Naive thymus-derived CD4-positive, alpha-beta T cell (primary cell): ENCODE measurements around the gene LGR5. TPM values are rescaled to one million over a fixed set of nuclear protein-coding genes. Genes with fewer than 3 reads are reported as not detected.
A peak's percentile ranks its signal among the peaks of the same experiment; 100 is the strongest.
"Not testable (repeated sequence)": the region's sequence is repeated elsewhere in the genome, so short reads cannot be mapped to it uniquely, and the experiment has no call there.

Experiments used
- ATAC-seq: fragments of 150-1000 bp; cut with Tn5 transposase; 2 replicates; pipeline ENCODE4 v1.10.0; 2021; ENCODE audit warnings: mild to moderate bottlenecking, moderate library complexity
- CTCF ChIA-PET: fragments of 350-600 bp; sonication (Branson Sonifier 250); formaldehyde crosslinking; loops from one replicate; lab custom pipeline; 2021; ENCODE audit warnings: antibody characterized with exemption; lab: Charles Lee
- POLR2A ChIA-PET: fragments of 350-600 bp; sonication (Branson Sonifier 250); formaldehyde crosslinking; loops from one replicate; lab custom pipeline; 2021; ENCODE audit warnings: antibody characterized with exemption, inconsistent platforms; lab: Charles Lee
- DNase-seq, 9 donors: peaks; one replicate each; pipeline versions ENCODE4 v3.0.0 to v3.0.0-alpha.2; 2020 to 2022; ENCODE audit warnings: mixed read lengths in 1 of 9
- H3K27ac ChIP-seq: one replicate; pipeline ENCODE4 v1.7.0; 2013; ENCODE audit warnings: mild to moderate bottlenecking, low read depth, low read length, moderate library complexity
- H3K27me3 ChIP-seq, 2 donors: one replicate each; pipeline ENCODE4 v1.7.0; 2013; ENCODE audit warnings: low read length in 2 of 2, mild to moderate bottlenecking in 2 of 2, moderate library complexity in 2 of 2; ENCODE audit not compliant: control insufficient read depth in 2 of 2, insufficient read depth in 2 of 2
- H3K36me3 ChIP-seq, 3 experiments: 1 replicate in 2 of 3; 2 replicates in 1 of 3; pipeline ENCODE4 v1.7.0; 2013; ENCODE audit warnings: low read length in 3 of 3, mild to moderate bottlenecking in 3 of 3, moderate library complexity in 1 of 3; ENCODE audit not compliant: insufficient read depth in 3 of 3, control insufficient read depth in 2 of 3
- H3K4me1 ChIP-seq, 2 donors: one replicate each; pipeline ENCODE4 v1.7.0; 2013; ENCODE audit warnings: low read length in 2 of 2, mild to moderate bottlenecking in 2 of 2, moderate library complexity in 1 of 2; ENCODE audit not compliant: control insufficient read depth in 2 of 2, insufficient read depth in 2 of 2
- H3K4me3 ChIP-seq: 2 replicates; pipeline ENCODE4 v1.7.0; 2013; ENCODE audit warnings: mild to moderate bottlenecking, low read length
- H3K9me3 ChIP-seq, 3 experiments: 1 replicate in 2 of 3; 2 replicates in 1 of 3; pipeline ENCODE4 v1.7.0; 2013; ENCODE audit warnings: low read length in 3 of 3; ENCODE audit not compliant: control insufficient read depth in 2 of 3
- H3K27ac Mint-ChIP-seq, 9 donors: one replicate each; pipeline ENCODE4 v1.8.0; 2020 to 2022; ENCODE audit warnings: mixed read lengths in 9 of 9, mild to moderate bottlenecking in 8 of 9, moderate library complexity in 5 of 9, inconsistent platforms in 2 of 9
- H3K27me3 Mint-ChIP-seq, 5 donors: one replicate each; pipeline ENCODE4 v1.8.0; 2021 to 2022; ENCODE audit warnings: mixed read lengths in 5 of 5, mild to moderate bottlenecking in 1 of 5
- H3K36me3 Mint-ChIP-seq, 5 donors: one replicate each; pipeline ENCODE4 v1.8.0; 2020 to 2022; ENCODE audit warnings: mixed read lengths in 5 of 5, mild to moderate bottlenecking in 3 of 5, inconsistent platforms in 1 of 5
- H3K4me1 Mint-ChIP-seq, 7 donors: one replicate each; pipeline ENCODE4 v1.8.0; 2020 to 2022; ENCODE audit warnings: mixed read lengths in 7 of 7, mild to moderate bottlenecking in 3 of 7, inconsistent platforms in 1 of 7
- H3K4me3 Mint-ChIP-seq, 10 donors: one replicate each; pipeline ENCODE4 v1.8.0; 2020 to 2022; ENCODE audit warnings: mild to moderate bottlenecking in 10 of 10, mixed read lengths in 10 of 10, moderate library complexity in 6 of 10, inconsistent platforms in 2 of 10
- H3K9me3 Mint-ChIP-seq, 11 donors: one replicate each; pipeline ENCODE4 v1.8.0; 2020 to 2022; ENCODE audit warnings: mixed read lengths in 11 of 11, mild to moderate bottlenecking in 4 of 11, inconsistent platforms in 1 of 11, moderate library complexity in 1 of 11
- intact Hi-C, 2 donors: fragments of 100-400 bp; cut with micrococcal nuclease; formaldehyde crosslinking; loops; one replicate each; pipeline ENCODE4 v1.15.1; 2023
- polyA plus RNA-seq, 2 donors: library from polyadenylated mRNA; unstranded; fragments of 300-500 nt; fragmentation: Illumina TruSeq; gene quantifications; one replicate each; pipeline ENCODE4 v1.2.3, GENCODE V29; 2021
- total RNA-seq, 6 experiments: library from RNA in 5 of 6; stranded (reverse) in 5 of 6; gene quantifications; 1 replicate in 5 of 6; 2 replicates in 1 of 6; pipeline ENCODE4 v1.2.3 and lab custom pipeline; 2021 to 2026

The LGR5 gene
- total and polyA plus RNA-seq, 7 experiments from 2014 or later: not detected

DNA sequence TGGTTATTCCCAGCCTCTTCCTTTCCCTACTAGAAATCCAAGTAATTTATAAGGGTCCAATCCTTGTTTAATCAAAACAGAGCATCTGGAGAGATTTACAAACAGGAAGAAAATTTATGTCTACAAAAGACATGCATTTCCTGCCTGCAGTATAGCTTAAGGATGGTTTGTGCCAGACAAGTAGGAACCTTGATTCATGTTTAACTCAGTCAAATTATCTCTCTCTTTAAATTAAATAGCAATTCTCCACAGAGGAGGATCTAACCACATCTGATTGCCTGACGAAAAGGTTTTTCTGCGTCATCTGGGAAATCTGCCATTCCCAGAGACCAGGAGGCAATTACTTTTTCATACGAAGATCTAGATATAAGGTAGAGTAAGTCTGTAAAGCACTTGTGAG, 118.8 kb downstream of the LGR5 start:
- Mint-ChIP-seq H3K36me3 (no peaks in the 10 kb centered on the region), H3K9me3 (peaks cover 0 to 3% (median 0%) of the 10 kb centered on the region in 11 donors), H3K4me3 (no peak overlapping the region), H3K27me3 (peaks cover 0 to 5% (median 2%) of the 10 kb centered on the region in 5 donors), H3K27ac (no peak overlapping the region), H3K4me1 (peaks cover 0 to 1% (median 0%) of the 10 kb centered on the region in 7 donors)
- intact Hi-C loops: no loop called here
- H3K4me1 ChIP-seq: no peaks in the 10 kb centered on the region
- H3K27ac ChIP-seq: no peak overlapping the region
- H3K4me3 ChIP-seq: no peak overlapping the region
- ChIA-PET CTCF (no interaction called here), POLR2A (no interaction called here)
- DNase-seq (no peak), ATAC-seq (no peak)
- no peaks in the 10 kb centered on the region for H3K36me3 ChIP-seq
- no peaks in the 10 kb centered on the region for H3K9me3 ChIP-seq
- H3K27me3 ChIP-seq: no peaks in the 10 kb centered on the region

DNA sequence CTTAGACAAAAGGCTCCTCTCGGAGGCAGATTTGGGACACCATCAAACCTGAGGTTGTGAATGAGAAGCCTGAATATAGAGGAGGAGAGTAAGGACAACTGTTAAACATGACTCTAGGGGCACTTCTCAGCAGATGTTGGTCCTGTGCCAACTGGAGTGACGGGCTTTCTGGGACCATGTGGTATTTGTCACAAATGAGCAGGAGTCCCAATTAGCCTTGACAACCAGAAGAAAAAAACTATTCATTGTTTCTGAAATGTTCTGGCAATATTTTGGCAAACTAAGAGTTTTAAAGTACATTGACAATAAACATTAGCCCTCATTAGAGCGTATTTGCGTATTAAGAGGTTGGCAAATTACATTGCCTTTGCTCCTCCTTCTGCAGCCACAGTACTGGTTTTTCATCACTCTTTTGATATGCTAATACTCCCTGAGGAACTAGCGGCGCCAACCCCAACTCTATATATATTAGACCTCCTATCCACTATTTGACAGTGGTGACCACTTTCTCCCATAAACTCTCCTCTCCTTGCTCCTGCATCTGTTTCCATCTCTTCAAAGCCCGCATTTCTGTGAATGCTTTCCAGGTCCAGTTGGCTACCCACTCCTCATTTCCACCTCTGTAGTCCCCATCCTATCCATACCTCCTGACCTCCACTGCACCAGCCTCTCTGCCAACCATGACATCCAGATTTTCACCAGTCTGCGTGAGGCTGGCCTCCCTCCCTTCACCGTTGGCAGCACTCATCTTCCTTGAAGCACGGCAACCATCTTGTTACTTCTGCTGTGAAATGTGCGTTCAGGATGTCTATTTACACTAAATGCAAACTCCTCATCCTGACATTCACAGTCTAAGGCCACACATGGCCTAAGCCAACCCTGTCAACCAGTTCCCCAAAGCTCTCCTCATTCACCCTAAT, 123.3 kb downstream of the LGR5 start:
- peaks cover 0 to 1% (median 0%) of the 10 kb centered on the region in 7 donors for H3K4me1 Mint-ChIP-seq
- no peak overlapping the region for H3K27ac ChIP-seq
- peaks cover 0 to 9% (median 2%) of the 10 kb centered on the region in 5 donors for H3K27me3 Mint-ChIP-seq
- H3K9me3 Mint-ChIP-seq: peaks cover 0 to 2% (median 0%) of the 10 kb centered on the region in 11 donors
- no peaks in the 10 kb centered on the region for H3K36me3 Mint-ChIP-seq
- no peak overlapping the region for H3K27ac Mint-ChIP-seq
- H3K36me3 ChIP-seq: no peaks in the 10 kb centered on the region
- H3K4me3 Mint-ChIP-seq: no peak overlapping the region
- H3K4me1 ChIP-seq: no peaks in the 10 kb centered on the region
- POLR2A ChIA-PET: no interaction called here
- intact Hi-C loops: no loop called here
- no peaks in the 10 kb centered on the region for H3K27me3 ChIP-seq
- no peak for DNase-seq
- no peak for ATAC-seq
- CTCF ChIA-PET: no interaction called here
- H3K4me3 ChIP-seq: no peak overlapping the region
- H3K9me3 ChIP-seq: no peaks in the 10 kb centered on the region

DNA sequence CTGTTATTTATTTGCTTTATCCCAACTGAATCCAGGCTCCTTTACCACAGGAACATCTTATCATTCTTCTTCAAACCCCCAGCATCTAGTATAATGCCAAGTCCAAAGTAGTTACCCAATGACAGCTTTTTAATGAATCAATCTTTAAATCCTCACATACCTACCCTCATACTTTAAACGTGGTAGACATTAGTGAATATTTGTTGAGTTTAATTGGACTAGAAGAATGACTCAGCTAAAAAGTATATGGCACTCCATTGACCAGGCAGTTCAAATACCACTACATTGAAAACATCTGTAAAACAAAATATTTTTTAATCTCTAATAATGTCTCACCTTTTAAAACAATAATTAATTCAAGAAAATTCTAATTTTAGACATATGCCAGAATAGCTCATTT, 125.9 kb downstream of the LGR5 start:
- Mint-ChIP-seq H3K4me1 (no peaks in the 10 kb centered on the region), H3K27ac (no peak overlapping the region), H3K36me3 (no peaks in the 10 kb centered on the region), H3K9me3 (peaks cover 0 to 2% (median 0%) of the 10 kb centered on the region in 11 donors), H3K27me3 (peaks cover 9 to 18% (median 13%) of the 10 kb centered on the region in 5 donors), H3K4me3 (no peak overlapping the region)
- no peak for ATAC-seq
- Histone ChIP-seq H3K36me3 (no peaks in the 10 kb centered on the region), H3K27ac (no peak overlapping the region), H3K4me1 (no peaks in the 10 kb centered on the region), H3K27me3 (no peaks in the 10 kb centered on the region), H3K4me3 (no peak overlapping the region), H3K9me3 (no peaks in the 10 kb centered on the region)
- ChIA-PET POLR2A (no interaction called here), CTCF (no interaction called here)
- no peak for DNase-seq
- intact Hi-C loops: no loop called here

DNA sequence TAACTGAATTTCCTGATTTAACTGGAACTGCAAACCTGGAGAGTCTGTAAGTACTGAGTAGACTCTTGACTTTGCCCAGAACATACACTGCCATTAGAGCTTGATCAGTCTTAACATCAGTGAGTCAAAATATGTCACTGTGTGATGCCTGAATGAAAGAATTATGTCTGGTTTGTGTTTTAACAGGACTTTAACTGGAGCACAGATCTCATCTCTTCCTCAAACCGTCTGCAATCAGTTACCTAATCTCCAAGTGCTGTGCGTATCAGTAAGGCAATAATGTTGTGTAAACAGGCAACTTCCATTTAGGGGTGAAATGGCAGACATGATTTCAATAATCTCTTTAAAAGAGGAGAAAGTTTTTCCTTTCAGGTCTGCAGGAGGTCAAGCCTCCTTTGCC, 127.1 kb downstream of the LGR5 start:
- Mint-ChIP-seq H3K27ac (no peak overlapping the region), H3K4me1 (no peaks in the 10 kb centered on the region), H3K36me3 (no peaks in the 10 kb centered on the region), H3K27me3 (peaks cover 9 to 18% (median 13%) of the 10 kb centered on the region in 5 donors), H3K4me3 (no peak overlapping the region), H3K9me3 (peaks cover 0 to 2% (median 0%) of the 10 kb centered on the region in 11 donors)
- ChIA-PET POLR2A (no interaction called here), CTCF (no interaction called here)
- H3K4me3 ChIP-seq: no peak overlapping the region
- intact Hi-C loops: no loop called here
- DNase-seq (no peak), ATAC-seq (no peak)
- H3K4me1 ChIP-seq: no peaks in the 10 kb centered on the region
- H3K27me3 ChIP-seq: no peaks in the 10 kb centered on the region
- H3K36me3 ChIP-seq: no peaks in the 10 kb centered on the region
- H3K9me3 ChIP-seq: no peaks in the 10 kb centered on the region
- no peak overlapping the region for H3K27ac ChIP-seq

DNA sequence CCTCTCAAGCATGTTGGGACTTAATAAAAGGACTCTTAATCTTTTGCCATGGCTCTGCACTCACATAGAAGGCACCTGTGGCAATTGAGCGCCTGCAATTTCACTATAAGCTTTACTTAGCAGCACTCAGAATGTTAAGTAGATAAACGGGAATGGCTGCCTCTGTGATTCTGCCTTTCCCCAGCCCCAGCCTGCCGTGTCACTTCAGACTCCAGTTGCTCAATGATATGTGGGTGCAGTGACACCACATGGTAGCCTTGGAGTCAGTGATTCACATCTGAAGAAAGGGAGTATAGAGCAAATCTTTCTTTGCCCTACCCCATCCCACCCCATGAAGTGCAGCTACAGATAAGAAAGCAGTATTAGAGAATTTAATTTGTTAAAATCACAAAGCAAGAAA, 127.9 kb downstream of the LGR5 start:
- Histone ChIP-seq H3K27ac (no peak overlapping the region), H3K27me3 (no peaks in the 10 kb centered on the region), H3K4me3 (no peak overlapping the region), H3K4me1 (no peaks in the 10 kb centered on the region), H3K36me3 (no peaks in the 10 kb centered on the region), H3K9me3 (no peaks in the 10 kb centered on the region)
- ChIA-PET CTCF (no interaction called here), POLR2A (no interaction called here)
- peak overlapping the region in 1 of 10 donors; percentile 3 for H3K4me3 Mint-ChIP-seq
- H3K27me3 Mint-ChIP-seq: peaks cover 12 to 18% (median 13%) of the 10 kb centered on the region in 5 donors
- no peaks in the 10 kb centered on the region for H3K4me1 Mint-ChIP-seq
- intact Hi-C loops: no loop called here
- DNase-seq: no peak
- H3K36me3 Mint-ChIP-seq: no peaks in the 10 kb centered on the region
- no peak overlapping the region for H3K27ac Mint-ChIP-seq
- H3K9me3 Mint-ChIP-seq: peaks cover 0 to 2% (median 0%) of the 10 kb centered on the region in 11 donors
- no peak for ATAC-seq

DNA sequence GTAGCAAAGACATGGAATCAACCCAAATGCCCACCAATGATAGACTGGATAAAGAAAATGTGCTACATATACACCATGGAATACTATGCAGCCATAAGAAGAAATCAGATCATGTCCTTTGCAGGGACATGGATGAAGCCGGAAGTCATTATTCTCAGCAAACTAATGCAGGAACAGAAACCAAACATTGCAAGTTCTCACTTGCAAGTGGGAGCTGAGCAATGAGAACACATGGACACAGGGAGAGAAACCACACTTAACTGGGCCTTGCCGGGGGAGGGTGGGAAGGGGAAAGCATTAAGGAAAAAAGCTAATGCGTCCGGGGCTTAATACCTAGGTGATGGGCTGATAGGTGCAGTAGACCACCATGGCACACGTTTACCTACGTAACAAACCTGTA, 130.3 kb downstream of the LGR5 start:
- H3K4me3 ChIP-seq, H3K36me3 Mint-ChIP-seq, H3K9me3 Mint-ChIP-seq, H3K27me3 ChIP-seq, ATAC-seq, H3K4me1 Mint-ChIP-seq, DNase-seq, H3K4me3 Mint-ChIP-seq, H3K27ac Mint-ChIP-seq, H3K9me3 ChIP-seq, CTCF ChIA-PET, POLR2A ChIA-PET, intact Hi-C loops, H3K36me3 ChIP-seq, H3K27ac ChIP-seq, H3K4me1 ChIP-seq: not testable (repeated sequence)
- peaks cover 13 to 22% (median 19%) of the 10 kb centered on the region in 5 donors for H3K27me3 Mint-ChIP-seq

DNA sequence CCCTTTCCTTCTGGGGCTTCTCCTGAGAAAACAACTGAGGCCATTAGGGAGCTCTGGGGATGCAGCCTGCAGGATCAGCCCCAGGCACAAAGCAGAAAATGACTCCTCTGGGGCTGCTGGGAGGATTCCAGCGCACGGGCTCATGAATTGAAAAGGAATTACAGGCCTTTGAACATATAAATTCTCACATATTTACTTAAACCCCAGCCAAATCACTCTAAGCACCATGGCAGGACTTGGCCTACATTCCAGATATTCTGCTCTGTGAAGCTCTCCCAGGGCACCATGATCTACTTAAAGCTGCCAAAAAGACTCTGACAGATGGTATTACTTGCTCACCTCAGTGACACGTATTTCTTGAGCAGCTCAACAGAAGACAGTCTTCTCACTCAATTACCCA, 136.9 kb downstream of the LGR5 start:
- H3K27me3 Mint-ChIP-seq: peaks cover 0 to 11% (median 6%) of the 10 kb centered on the region in 5 donors
- no peaks in the 10 kb centered on the region for H3K36me3 ChIP-seq
- no peaks in the 10 kb centered on the region for H3K9me3 Mint-ChIP-seq
- no peak overlapping the region for H3K4me3 ChIP-seq
- H3K4me1 ChIP-seq: no peaks in the 10 kb centered on the region
- DNase-seq: no peak
- peaks cover 0 to 5% (median 0%) of the 10 kb centered on the region in 7 donors for H3K4me1 Mint-ChIP-seq
- ATAC-seq: no peak
- no peaks in the 10 kb centered on the region for H3K27me3 ChIP-seq
- ChIA-PET CTCF (no interaction called here), POLR2A (no interaction called here)
- no peak overlapping the region for H3K4me3 Mint-ChIP-seq
- H3K27ac Mint-ChIP-seq: no peak overlapping the region
- intact Hi-C loops: no loop called here
- no peaks in the 10 kb centered on the region for H3K9me3 ChIP-seq
- H3K36me3 Mint-ChIP-seq: no peaks in the 10 kb centered on the region
- no peak overlapping the region for H3K27ac ChIP-seq
